HG02610 (cell line): Measurements from ENCODE around the gene UST.
"Not testable (repeated sequence)": the region's sequence is repeated elsewhere in the genome, so short reads cannot be mapped to it uniquely, and the experiment has no call there.

ENCODE experiments used
- ATAC-seq: cut with Tn5 transposase; IDR thresholded peaks from one replicate; pipeline ENCODE4 v1.9.1; 2021; ENCODE audit warnings: mild to moderate bottlenecking, moderate library complexity; ENCODE audit not compliant: unreplicated experiment

UST gene

GRCh38 chr6:148934961-148935360 is 188.1 kb downstream of the UST start:
- no peak for ATAC-seq

GRCh38 chr6:148935705-148936435 is 189.0 kb downstream of the UST start:
- no peak for ATAC-seq

- no peak for ATAC-seq
These were observed 196.6 kb downstream of the UST start for GRCh38 chr6:148943451-148943850.

- ATAC-seq, result no peak
These were observed 197.8 kb downstream of the UST start for GRCh38 chr6:148944608-148945007.

GRCh38 chr6:148945301-148946021 is 198.6 kb downstream of the UST start:
- ATAC-seq, result no peak

GRCh38 chr6:148947621-148948444 is 201.0 kb downstream of the UST start:
- no peak for ATAC-seq

GRCh38 chr6:148951662-148952061 is 204.8 kb downstream of the UST start:
- no peak for ATAC-seq

GRCh38 chr6:148952147-148953035 is 205.6 kb downstream of the UST start:
- ATAC-seq, result no peak

- ATAC-seq, result no peak
These were observed 207.6 kb downstream of the UST start for GRCh38 chr6:148954461-148954860.

- ATAC-seq, result no peak
These were observed 208.1 kb downstream of the UST start for GRCh38 chr6:148954934-148955333.

- ATAC-seq, result no peak
These were observed 208.6 kb downstream of the UST start for GRCh38 chr6:148955441-148955840.

- ATAC-seq, result not testable (repeated sequence)
These were observed 209.3 kb downstream of the UST start for GRCh38 chr6:148956163-148956562.

GRCh38 chr6:148957752-148958151 is 210.9 kb downstream of the UST start:
- ATAC-seq, result no peak

- ATAC-seq, result no peak
These were observed 212.2 kb downstream of the UST start for GRCh38 chr6:148959008-148959407.

- ATAC-seq, result no peak
These were observed 212.7 kb downstream of the UST start for GRCh38 chr6:148959501-148959900.

- no peak for ATAC-seq
These were observed 216.2 kb downstream of the UST start for GRCh38 chr6:148962854-148963515.

GRCh38 chr6:148963738-148964137 is 216.9 kb downstream of the UST start:
- ATAC-seq, result no peak

- ATAC-seq, result no peak
These were observed 217.6 kb downstream of the UST start for GRCh38 chr6:148964467-148964866.

- ATAC-seq, result no peak
These were observed 218.5 kb downstream of the UST start for GRCh38 chr6:148965287-148965686.

GRCh38 chr6:148967011-148967520 is 220.2 kb downstream of the UST start:
- no peak for ATAC-seq
